ENCODE data around the gene BDKRB2.

- TF ChIP-seq EZH2phosphoT487 (IDR thresholded peaks at IDR 0.05; ENCODE audit: low read depth), result no peak
- no peak for TF ChIP-seq CTCF (IDR thresholded peaks at IDR 0.05; ENCODE audit: low read depth, low read length)
Measured at GRCh38 chr14:96206461-96206860, 1.8 kb downstream of the BDKRB2 start.

Measured in OCI-LY3 (cell line).